SK-N-SH treated with all-trans-retinoic acid at 6 μM for 48 hours (cell line): ENCODE data around the gene AP1B1.

Source experiments
- CSDC2 ChIP-seq: fragments of 250-450 bp; sonication (Bioruptor Pico); IDR thresholded peaks from 2 replicates; pipeline ENCODE4 v1.5.0; 2020; ENCODE audit warnings: mild to moderate bottlenecking, moderate library complexity
- OSR1 ChIP-seq: fragments of 250-450 bp; sonication (Bioruptor Pico); IDR thresholded peaks from 2 replicates; pipeline ENCODE4 v1.8.0; 2022; ENCODE audit warnings: moderate library complexity, mild to moderate bottlenecking, inconsistent platforms
- ZFP3 ChIP-seq: fragments of 250-450 bp; sonication (Bioruptor Pico); IDR thresholded peaks from 2 replicates; pipeline ENCODE4 v1.5.0; 2020; ENCODE audit warnings: mild to moderate bottlenecking, moderate library complexity
- TF ChIP-seq, protein P1 (sequence below): fragments of 250-450 bp; sonication (Bioruptor Pico); IDR thresholded peaks from 2 replicates; pipeline ENCODE4 v1.8.0; 2020; ENCODE audit warnings: mild to moderate bottlenecking, moderate library complexity, borderline replicate concordance
- TF ChIP-seq, protein P2 (sequence below): fragments of 250-450 bp; sonication (Bioruptor Pico); IDR thresholded peaks from 2 replicates; pipeline ENCODE4 v1.8.0; 2021; ENCODE audit warnings: low read depth, mild to moderate bottlenecking, moderate library complexity, borderline replicate concordance

DNA sequence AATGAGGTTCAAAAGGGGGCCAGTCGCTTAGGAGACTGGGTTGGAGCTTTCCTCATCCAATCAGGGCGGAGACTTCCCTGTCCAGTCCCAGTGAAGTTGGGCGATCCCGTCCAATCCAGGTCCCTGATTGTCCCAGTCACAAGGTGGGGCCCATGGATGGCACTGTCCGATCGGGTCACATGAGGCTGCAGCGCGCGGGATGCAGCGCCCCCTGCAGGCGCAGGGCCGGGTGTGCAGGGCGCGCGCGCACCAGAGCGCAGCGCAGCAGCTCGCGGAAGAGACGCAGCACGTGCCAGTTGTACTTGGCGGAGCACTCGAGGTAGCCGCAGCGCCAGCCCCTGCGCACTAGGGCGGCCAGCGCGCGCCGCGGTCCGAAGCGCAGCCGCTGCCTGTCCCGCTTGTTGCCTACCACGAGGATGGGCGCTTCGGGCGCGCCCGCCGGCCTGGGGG lies 75.2 kb downstream of the AP1B1 start:
- TF ChIP-seq, protein P1, sequence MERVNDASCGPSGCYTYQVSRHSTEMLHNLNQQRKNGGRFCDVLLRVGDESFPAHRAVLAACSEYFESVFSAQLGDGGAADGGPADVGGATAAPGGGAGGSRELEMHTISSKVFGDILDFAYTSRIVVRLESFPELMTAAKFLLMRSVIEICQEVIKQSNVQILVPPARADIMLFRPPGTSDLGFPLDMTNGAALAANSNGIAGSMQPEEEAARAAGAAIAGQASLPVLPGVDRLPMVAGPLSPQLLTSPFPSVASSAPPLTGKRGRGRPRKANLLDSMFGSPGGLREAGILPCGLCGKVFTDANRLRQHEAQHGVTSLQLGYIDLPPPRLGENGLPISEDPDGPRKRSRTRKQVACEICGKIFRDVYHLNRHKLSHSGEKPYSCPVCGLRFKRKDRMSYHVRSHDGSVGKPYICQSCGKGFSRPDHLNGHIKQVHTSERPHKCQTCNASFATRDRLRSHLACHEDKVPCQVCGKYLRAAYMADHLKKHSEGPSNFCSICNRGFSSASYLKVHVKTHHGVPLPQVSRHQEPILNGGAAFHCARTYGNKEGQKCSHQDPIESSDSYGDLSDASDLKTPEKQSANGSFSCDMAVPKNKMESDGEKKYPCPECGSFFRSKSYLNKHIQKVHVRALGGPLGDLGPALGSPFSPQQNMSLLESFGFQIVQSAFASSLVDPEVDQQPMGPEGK, result no peak
- TF ChIP-seq, protein P2, sequence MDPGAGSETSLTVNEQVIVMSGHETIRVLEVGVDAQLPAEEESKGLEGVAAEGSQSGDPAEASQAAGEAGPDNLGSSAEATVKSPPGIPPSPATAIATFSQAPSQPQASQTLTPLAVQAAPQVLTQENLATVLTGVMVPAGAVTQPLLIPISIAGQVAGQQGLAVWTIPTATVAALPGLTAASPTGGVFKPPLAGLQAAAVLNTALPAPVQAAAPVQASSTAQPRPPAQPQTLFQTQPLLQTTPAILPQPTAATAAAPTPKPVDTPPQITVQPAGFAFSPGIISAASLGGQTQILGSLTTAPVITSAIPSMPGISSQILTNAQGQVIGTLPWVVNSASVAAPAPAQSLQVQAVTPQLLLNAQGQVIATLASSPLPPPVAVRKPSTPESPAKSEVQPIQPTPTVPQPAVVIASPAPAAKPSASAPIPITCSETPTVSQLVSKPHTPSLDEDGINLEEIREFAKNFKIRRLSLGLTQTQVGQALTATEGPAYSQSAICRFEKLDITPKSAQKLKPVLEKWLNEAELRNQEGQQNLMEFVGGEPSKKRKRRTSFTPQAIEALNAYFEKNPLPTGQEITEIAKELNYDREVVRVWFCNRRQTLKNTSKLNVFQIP, result no peak
- TF ChIP-seq ZFP3 (CRISPR knock-in tag), result no peak
- TF ChIP-seq CSDC2 (CRISPR knock-in tag), result no peak
- TF ChIP-seq OSR1 (CRISPR knock-in tag), result no peak
